AG04450 (cell line): ENCODE results near the gene MSL1. TPM values are rescaled to one million over a fixed set of nuclear protein-coding genes. Genes with fewer than 3 reads are reported as not detected.

Experiments
- CTCF ChIA-PET: fragments of 300-600, 350-600 bp; formaldehyde crosslinking; extraction: SDS; loops from one replicate; lab custom pipeline; 2022; ENCODE audit warnings: antibody characterized with exemption, inconsistent platforms; lab: Charles Lee
- POLR2A ChIA-PET: fragments of 350-600 bp; formaldehyde crosslinking; extraction: SDS; loops from one replicate; lab custom pipeline; 2021; ENCODE audit warnings: antibody characterized with exemption, inconsistent platforms; lab: Yijun Ruan, JAX
- DNase-seq: peaks from one replicate; pipeline ENCODE4 v3.0.0-alpha.2; 2011; ENCODE audit warnings: low read depth, low spot score
- H3K27ac ChIP-seq: one replicate; pipeline ENCODE4 v1.5.1; 2012; ENCODE audit warnings: low read depth, low read length, control low read depth
- H3K27me3 ChIP-seq: one replicate; pipeline ENCODE4 v1.6.0; 2012; ENCODE audit warnings: low read length; ENCODE audit not compliant: control insufficient read depth, insufficient read depth
- H3K4me3 ChIP-seq: 2 replicates; pipeline ENCODE4 v1.5.1; 2011; ENCODE audit warnings: mild to moderate bottlenecking, low read depth, low read length, control low read depth
- H3K9me3 ChIP-seq: 2 replicates; pipeline ENCODE4 v1.5.1; 2012; ENCODE audit warnings: low read length; ENCODE audit not compliant: control insufficient read depth, insufficient read depth
- polyA plus RNA-seq: library from polyadenylated mRNA; depleted of rRNA; stranded (reverse); fragments of >200 nt; gene quantifications from 2 replicates; pipeline ENCODE4 v1.2.3, GENCODE V29; 2011
- TF ChIP-seq, protein P1 (sequence below): IDR thresholded peaks from 2 replicates; pipeline ENCODE4 v1.5.1; 2011; ENCODE audit warnings: low read depth, low read length, control low read depth, inconsistent platforms

The MSL1 gene
- polyA plus RNA-seq, 1 experiment: 92.2 TPM

DNA sequence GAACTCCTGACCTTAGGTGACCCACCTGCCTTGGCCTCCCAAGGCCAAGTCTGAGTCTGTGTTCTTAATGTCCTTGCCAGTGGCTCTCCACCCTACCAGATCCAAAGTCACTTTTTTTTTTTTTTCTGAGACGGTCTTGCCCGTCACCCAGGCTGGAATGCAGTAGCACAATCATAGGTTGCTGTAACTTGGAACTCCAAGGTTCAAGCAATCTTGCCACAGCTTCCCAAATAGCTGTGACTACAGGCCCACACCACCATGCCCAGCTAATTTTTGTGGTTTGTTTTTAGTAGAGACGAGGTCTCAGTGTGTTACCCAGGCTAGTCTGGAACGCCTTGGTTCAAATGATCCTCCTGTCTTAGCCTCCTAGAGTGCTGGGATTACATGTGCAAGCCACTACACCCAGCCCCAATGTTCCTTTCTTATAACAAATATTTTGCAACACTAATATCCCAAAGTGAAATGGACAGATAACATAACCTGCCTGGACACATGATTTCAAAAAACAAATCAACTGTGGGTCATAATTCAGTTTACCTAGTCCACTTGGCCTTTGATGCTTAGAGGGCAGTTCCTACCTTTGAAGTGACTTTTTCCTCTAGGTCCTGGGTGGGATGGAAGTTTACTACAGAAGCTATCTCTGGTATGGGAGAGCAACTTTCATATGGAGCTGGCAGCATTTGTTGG lies 51.5 kb downstream of the MSL1 start:
- H3K27ac ChIP-seq: no peak overlapping the region
- CTCF ChIA-PET: no interaction called here
- no peaks in the 10 kb centered on the region for H3K9me3 ChIP-seq
- H3K4me3 ChIP-seq: no peak overlapping the region
- POLR2A ChIA-PET: interaction anchor here (0.6 kb wide), 1 partner anchor 82 kb away, joined by 3 read pairs; no protein-coding TSS in a partner anchor
- DNase-seq: no peak
- TF ChIP-seq, protein P1, sequence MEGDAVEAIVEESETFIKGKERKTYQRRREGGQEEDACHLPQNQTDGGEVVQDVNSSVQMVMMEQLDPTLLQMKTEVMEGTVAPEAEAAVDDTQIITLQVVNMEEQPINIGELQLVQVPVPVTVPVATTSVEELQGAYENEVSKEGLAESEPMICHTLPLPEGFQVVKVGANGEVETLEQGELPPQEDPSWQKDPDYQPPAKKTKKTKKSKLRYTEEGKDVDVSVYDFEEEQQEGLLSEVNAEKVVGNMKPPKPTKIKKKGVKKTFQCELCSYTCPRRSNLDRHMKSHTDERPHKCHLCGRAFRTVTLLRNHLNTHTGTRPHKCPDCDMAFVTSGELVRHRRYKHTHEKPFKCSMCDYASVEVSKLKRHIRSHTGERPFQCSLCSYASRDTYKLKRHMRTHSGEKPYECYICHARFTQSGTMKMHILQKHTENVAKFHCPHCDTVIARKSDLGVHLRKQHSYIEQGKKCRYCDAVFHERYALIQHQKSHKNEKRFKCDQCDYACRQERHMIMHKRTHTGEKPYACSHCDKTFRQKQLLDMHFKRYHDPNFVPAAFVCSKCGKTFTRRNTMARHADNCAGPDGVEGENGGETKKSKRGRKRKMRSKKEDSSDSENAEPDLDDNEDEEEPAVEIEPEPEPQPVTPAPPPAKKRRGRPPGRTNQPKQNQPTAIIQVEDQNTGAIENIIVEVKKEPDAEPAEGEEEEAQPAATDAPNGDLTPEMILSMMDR: no peak
- H3K27me3 ChIP-seq: no peaks in the 10 kb centered on the region

DNA sequence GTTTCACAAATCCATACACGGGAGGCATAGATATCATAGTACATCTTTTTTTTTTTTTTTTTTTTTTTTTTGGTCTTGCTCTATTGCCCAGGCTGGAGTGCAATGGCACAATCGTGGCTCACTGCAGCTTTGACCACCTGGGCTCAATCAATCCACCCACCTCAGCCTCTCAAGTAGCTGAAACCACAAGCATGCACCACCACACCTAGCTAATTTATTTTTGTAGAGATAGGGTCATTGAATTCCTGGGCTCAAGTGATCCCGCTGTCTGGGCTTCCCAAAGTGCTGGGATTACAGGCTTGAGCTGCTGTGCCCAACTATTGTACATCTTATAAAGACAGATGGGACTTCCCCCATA lies 52.0 kb downstream of the MSL1 start:
- CTCF ChIA-PET: no interaction called here
- Histone ChIP-seq H3K9me3 (no peaks in the 10 kb centered on the region), H3K27me3 (no peaks in the 10 kb centered on the region), H3K27ac (no peak overlapping the region), H3K4me3 (no peak overlapping the region)
- TF ChIP-seq, protein P1: no peak
- no peak for DNase-seq
- POLR2A ChIA-PET: no interaction called here

DNA sequence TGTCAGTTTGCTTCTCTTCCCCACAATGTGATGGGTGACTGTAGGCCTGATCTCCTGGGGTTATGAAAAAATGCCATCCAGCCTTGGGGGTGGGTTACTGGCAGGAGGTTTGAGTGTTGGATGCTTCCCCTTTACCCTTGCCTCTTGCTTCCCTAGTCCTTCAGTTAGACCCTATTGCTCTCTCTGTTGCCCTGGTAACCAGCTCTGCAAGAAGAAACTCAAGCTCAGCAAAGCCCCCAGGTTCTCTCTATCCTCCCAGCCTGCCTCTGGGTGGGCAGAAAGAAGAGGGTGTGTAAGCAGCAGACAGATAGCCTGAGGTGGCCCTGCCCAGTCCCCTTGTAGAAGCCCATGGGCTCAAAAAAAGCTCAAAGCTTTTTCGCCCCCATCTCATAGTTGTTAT lies 52.7 kb downstream of the MSL1 start:
- ChIA-PET POLR2A (no interaction called here), CTCF (interaction anchor here (0.6 to 1.0 kb wide), 2 partner anchors 49 to 147 kb away, joined by 3 to 4 read pairs; no protein-coding TSS in a partner anchor)
- TF ChIP-seq, protein P1: no peak
- Histone ChIP-seq H3K4me3 (no peak overlapping the region), H3K27me3 (no peaks in the 10 kb centered on the region), H3K9me3 (no peaks in the 10 kb centered on the region), H3K27ac (no peak overlapping the region)
- no peak for DNase-seq

DNA sequence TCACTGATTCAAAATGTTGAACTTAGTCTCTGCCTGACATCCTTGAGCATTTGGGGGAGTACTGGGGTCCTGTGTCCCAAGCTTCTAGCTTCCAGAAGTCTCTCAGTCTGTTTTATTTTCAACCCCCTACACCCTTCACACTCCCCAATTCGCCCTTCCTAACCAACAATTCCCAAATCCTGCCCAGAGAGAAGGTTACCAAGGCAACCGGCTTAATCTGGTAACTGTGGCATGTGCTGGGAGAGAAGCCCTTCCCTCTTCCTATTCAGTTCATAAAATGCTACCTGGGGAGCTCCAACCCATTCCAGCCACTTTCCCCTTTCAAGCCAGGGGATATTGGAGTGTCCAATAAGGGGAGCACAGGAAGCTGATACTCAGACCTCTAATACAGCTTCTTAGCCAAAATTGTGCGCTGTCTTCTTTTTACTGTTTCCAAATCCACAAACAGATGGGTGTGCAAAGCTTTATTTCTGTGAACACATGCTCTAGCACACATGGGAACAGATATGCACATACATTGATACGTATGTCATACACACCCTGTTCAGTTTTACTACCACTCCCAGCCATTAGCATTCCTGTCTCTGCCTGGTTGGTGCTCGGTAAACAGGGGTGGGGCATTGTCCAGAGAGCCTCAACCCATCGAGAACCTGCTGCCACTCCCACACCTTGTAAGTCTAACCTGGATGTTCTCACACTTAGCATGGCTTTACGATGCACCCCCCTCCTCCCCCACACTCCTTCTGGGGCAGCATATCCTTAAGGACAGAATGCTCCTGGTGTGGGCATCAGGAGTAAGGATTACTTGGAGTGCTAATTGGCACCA lies 54.4 kb downstream of the MSL1 start:
- no peak overlapping the region for H3K27ac ChIP-seq
- ChIA-PET POLR2A (no interaction called here), CTCF (interaction anchor here (1.2 kb wide), 1 partner anchor 63 kb away, joined by 7 read pairs; no protein-coding TSS in a partner anchor)
- no peaks in the 10 kb centered on the region for H3K27me3 ChIP-seq
- TF ChIP-seq, protein P1: no peak
- no peak overlapping the region for H3K4me3 ChIP-seq
- H3K9me3 ChIP-seq: no peaks in the 10 kb centered on the region
- DNase-seq: no peak

DNA sequence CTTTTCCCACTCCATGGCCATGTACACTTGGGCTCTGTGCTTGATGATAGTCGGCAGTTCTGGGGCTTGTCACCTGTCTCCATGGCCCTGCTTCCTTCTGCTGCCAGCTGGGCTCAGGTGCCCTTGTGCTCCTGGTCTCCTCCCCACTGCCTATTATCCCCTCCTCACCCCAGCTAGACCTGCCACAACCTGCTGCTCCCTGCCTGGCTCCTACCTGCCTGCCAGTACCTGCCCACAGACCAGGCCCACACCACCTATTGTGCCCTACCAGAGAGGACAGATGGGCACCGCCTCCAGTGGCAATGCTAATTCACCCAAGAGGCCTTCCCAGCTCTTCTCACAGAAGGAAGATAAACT lies 55.0 kb downstream of the MSL1 start:
- Histone ChIP-seq H3K9me3 (no peaks in the 10 kb centered on the region), H3K4me3 (0 out of 2 replicates have a peak overlapping the region, but pooled peaks have one; percentile 10), H3K27ac (peak overlapping the region; percentile 21), H3K27me3 (no peaks in the 10 kb centered on the region)
- ChIA-PET POLR2A (no interaction called here), CTCF (interaction anchor here (1.2 kb wide), 1 partner anchor 64 kb away, joined by 7 read pairs; no protein-coding TSS in a partner anchor)
- TF ChIP-seq, protein P1: no peak
- DNase-seq: no peak
